C1 segment of cervical spinal cord (tissue), 14 donors: ENCODE measurements around the gene HDAC9.

Experiments
- DNase-seq, 14 donors: peaks; one replicate each; lab custom pipeline; 2025; lab: John Stamatoyannopoulos, UW

Gene HDAC9

GRCh38 chr7:18835001-18835690, 339.6 kb downstream of the HDAC9 start:
- no peak for DNase-seq

GRCh38 chr7:18843979-18844378, 348.4 kb downstream of the HDAC9 start:
- DNase-seq: no peak

GRCh38 chr7:18844735-18845134, 349.2 kb downstream of the HDAC9 start:
- DNase-seq: no peak

- DNase-seq: no peak
These were observed 350.2 kb downstream of the HDAC9 start for GRCh38 chr7:18845700-18846099.

GRCh38 chr7:18846765-18847215, 351.2 kb downstream of the HDAC9 start:
- DNase-seq: no peak

GRCh38 chr7:18849130-18849529, 353.6 kb downstream of the HDAC9 start:
- no peak for DNase-seq

GRCh38 chr7:18855796-18856195, 360.2 kb downstream of the HDAC9 start:
- DNase-seq: no peak

- DNase-seq: no peak
These were observed 362.7 kb downstream of the HDAC9 start for GRCh38 chr7:18858232-18858631.

- DNase-seq: no peak
These were observed 363.8 kb downstream of the HDAC9 start for GRCh38 chr7:18859318-18859717.

GRCh38 chr7:18860221-18860620, 364.7 kb downstream of the HDAC9 start:
- no peak for DNase-seq

GRCh38 chr7:18861514-18862118, 366.1 kb downstream of the HDAC9 start:
- DNase-seq: no peak

GRCh38 chr7:18864967-18865366, 369.4 kb downstream of the HDAC9 start:
- DNase-seq: no peak

- no peak for DNase-seq
These were observed 370.9 kb downstream of the HDAC9 start for GRCh38 chr7:18866359-18867036.

GRCh38 chr7:18872344-18872743, 376.8 kb downstream of the HDAC9 start:
- DNase-seq: no peak

GRCh38 chr7:18873734-18874336, 378.3 kb downstream of the HDAC9 start:
- no peak for DNase-seq

- DNase-seq: no peak
These were observed 379.3 kb downstream of the HDAC9 start for GRCh38 chr7:18874880-18875279.

- DNase-seq: no peak
These were observed 382.3 kb downstream of the HDAC9 start for GRCh38 chr7:18877874-18878273.

- no peak for DNase-seq
These were observed 391.3 kb downstream of the HDAC9 start for GRCh38 chr7:18886832-18887231.

GRCh38 chr7:18889436-18889835, 393.9 kb downstream of the HDAC9 start:
- DNase-seq: no peak

- no peak for DNase-seq
These were observed 394.6 kb downstream of the HDAC9 start for GRCh38 chr7:18890134-18890533.

GRCh38 chr7:18890885-18891621, 395.5 kb downstream of the HDAC9 start:
- DNase-seq: no peak

- DNase-seq: no peak
These were observed 397.6 kb downstream of the HDAC9 start for GRCh38 chr7:18893156-18893555.
